ENCODE data around the gene ZSCAN31. TPM values are rescaled to one million over a fixed set of nuclear protein-coding genes. Genes with fewer than 3 reads are reported as not detected.

Gene ZSCAN31
- total RNA-seq, 3 donors from 2014 or later (not counting 1 experiment from before 2014, with no cell fraction given) = 0.65 to 2.2 (median 0.72) TPM

- Mint-ChIP-seq H3K9me3 (no peaks in the 10 kb centered on the region), H3K4me1 (no peaks in the 10 kb centered on the region), H3K36me3 (no peaks in the 10 kb centered on the region), H3K27me3 (ENCODE audit: low read depth in 2 of 2) (no peaks in the 10 kb centered on the region), H3K4me3 (no peak overlapping the region), H3K27ac (no peak overlapping the region)
- DNase-seq (no peak), ATAC-seq (no peak)
- intact Hi-C loops (cut with micrococcal nuclease) = no loop called here
- H3K27ac ChIP-seq (ENCODE audit: low read length) = no peak overlapping the region
- H3K27me3 ChIP-seq (ENCODE audit: control insufficient read depth, insufficient read depth, low read length) = no peaks in the 10 kb centered on the region
- 84% methylated on average over 9 of the region's 9 CpGs for WGBS (ENCODE audit: insufficient coverage)
- TF ChIP-seq CTCF (IDR thresholded peaks at IDR 0.05) = no peak
- no peaks in the 10 kb centered on the region for H3K9me3 ChIP-seq (ENCODE audit: control insufficient read depth, insufficient read depth, low read length)
- H3K4me1 ChIP-seq (ENCODE audit: control insufficient read depth, insufficient read depth, low read length) = no peaks in the 10 kb centered on the region
- no peak overlapping the region for H3K4me3 ChIP-seq (ENCODE audit: low read length)
- H3K36me3 ChIP-seq (ENCODE audit: control insufficient read depth, insufficient read depth, low read length) = peaks cover 2% of the 10 kb centered on the region
These were observed 35.9 kb upstream of the ZSCAN31 start for GRCh38 chr6:28371706-28372451.

GRCh38 chr6:28371280-28371679, 35.3 kb upstream of the ZSCAN31 start:
- Histone ChIP-seq H3K9me3 (ENCODE audit: control insufficient read depth, insufficient read depth, low read length) (no peaks in the 10 kb centered on the region), H3K4me1 (ENCODE audit: control insufficient read depth, insufficient read depth, low read length) (no peaks in the 10 kb centered on the region), H3K4me3 (ENCODE audit: low read length) (no peak overlapping the region), H3K27ac (ENCODE audit: low read length) (no peak overlapping the region), H3K27me3 (ENCODE audit: control insufficient read depth, insufficient read depth, low read length) (no peaks in the 10 kb centered on the region), H3K36me3 (ENCODE audit: control insufficient read depth, insufficient read depth, low read length) (peaks cover 6% of the 10 kb centered on the region)
- no peak overlapping the region for H3K27ac Mint-ChIP-seq
- H3K27me3 Mint-ChIP-seq (ENCODE audit: low read depth in 2 of 2) = no peaks in the 10 kb centered on the region
- H3K4me1 Mint-ChIP-seq = no peaks in the 10 kb centered on the region
- DNase-seq (no peak), ATAC-seq (no peak)
- peaks cover 3% of the 10 kb centered on the region for H3K36me3 Mint-ChIP-seq
- H3K4me3 Mint-ChIP-seq = no peak overlapping the region
- TF ChIP-seq CTCF (IDR thresholded peaks at IDR 0.05) = no peak
- no peaks in the 10 kb centered on the region for H3K9me3 Mint-ChIP-seq
- intact Hi-C loops (cut with micrococcal nuclease) = no loop called here
- 100% methylated on average over 1 of the region's 1 CpG for WGBS (ENCODE audit: insufficient coverage)

- intact Hi-C loops (cut with micrococcal nuclease) = no loop called here
- H3K27me3 Mint-ChIP-seq (ENCODE audit: low read depth in 2 of 2) = no peaks in the 10 kb centered on the region
- no peak overlapping the region for H3K27ac Mint-ChIP-seq
- H3K4me1 Mint-ChIP-seq = peaks cover 5% of the 10 kb centered on the region in 2 donors
- Histone ChIP-seq H3K9me3 (ENCODE audit: control insufficient read depth, insufficient read depth, low read length) (no peaks in the 10 kb centered on the region), H3K27ac (ENCODE audit: low read length) (no peak overlapping the region), H3K27me3 (ENCODE audit: control insufficient read depth, insufficient read depth, low read length) (no peaks in the 10 kb centered on the region), H3K4me3 (ENCODE audit: low read length) (no peak overlapping the region), H3K36me3 (ENCODE audit: control insufficient read depth, insufficient read depth, low read length) (peaks cover 9% of the 10 kb centered on the region), H3K4me1 (ENCODE audit: control insufficient read depth, insufficient read depth, low read length) (no peaks in the 10 kb centered on the region)
- H3K9me3 Mint-ChIP-seq = no peaks in the 10 kb centered on the region
- H3K4me3 Mint-ChIP-seq = no peak overlapping the region
- 93% methylated on average over 2 of the region's 2 CpGs for WGBS (ENCODE audit: insufficient coverage)
- ATAC-seq = no peak
- H3K36me3 Mint-ChIP-seq = peaks cover 12% of the 10 kb centered on the region
- TF ChIP-seq CTCF (IDR thresholded peaks at IDR 0.05) = no peak
- DNase-seq = no peak
These were observed 34.5 kb upstream of the ZSCAN31 start for GRCh38 chr6:28370440-28370839.

- no peak overlapping the region for H3K4me3 Mint-ChIP-seq
- DNase-seq (no peak), ATAC-seq (no peak)
- 92% methylated on average over 3 of the region's 3 CpGs for WGBS (ENCODE audit: insufficient coverage)
- Histone ChIP-seq H3K36me3 (ENCODE audit: control insufficient read depth, insufficient read depth, low read length) (peaks cover 15% of the 10 kb centered on the region), H3K27ac (ENCODE audit: low read length) (no peak overlapping the region), H3K27me3 (ENCODE audit: control insufficient read depth, insufficient read depth, low read length) (no peaks in the 10 kb centered on the region), H3K9me3 (ENCODE audit: control insufficient read depth, insufficient read depth, low read length) (no peaks in the 10 kb centered on the region), H3K4me1 (ENCODE audit: control insufficient read depth, insufficient read depth, low read length) (no peaks in the 10 kb centered on the region), H3K4me3 (ENCODE audit: low read length) (no peak overlapping the region)
- H3K36me3 Mint-ChIP-seq = peaks cover 17% of the 10 kb centered on the region
- no peaks in the 10 kb centered on the region for H3K9me3 Mint-ChIP-seq
- H3K27me3 Mint-ChIP-seq (ENCODE audit: low read depth in 2 of 2) = no peaks in the 10 kb centered on the region
- peaks cover 10 to 11% of the 10 kb centered on the region in 2 donors for H3K4me1 Mint-ChIP-seq
- no peak for TF ChIP-seq CTCF (IDR thresholded peaks at IDR 0.05)
- intact Hi-C loops (cut with micrococcal nuclease) = no loop called here
- H3K27ac Mint-ChIP-seq = no peak overlapping the region
These were observed 33.5 kb upstream of the ZSCAN31 start for GRCh38 chr6:28369463-28369862.
